GM04504 (cell line): ENCODE measurements around the gene NT5M.

ENCODE experiments used
- DNase-seq: peaks from one replicate; pipeline ENCODE4 v3.0.0-alpha.2; 2012; ENCODE audit warnings: low read depth

Gene NT5M

DNA sequence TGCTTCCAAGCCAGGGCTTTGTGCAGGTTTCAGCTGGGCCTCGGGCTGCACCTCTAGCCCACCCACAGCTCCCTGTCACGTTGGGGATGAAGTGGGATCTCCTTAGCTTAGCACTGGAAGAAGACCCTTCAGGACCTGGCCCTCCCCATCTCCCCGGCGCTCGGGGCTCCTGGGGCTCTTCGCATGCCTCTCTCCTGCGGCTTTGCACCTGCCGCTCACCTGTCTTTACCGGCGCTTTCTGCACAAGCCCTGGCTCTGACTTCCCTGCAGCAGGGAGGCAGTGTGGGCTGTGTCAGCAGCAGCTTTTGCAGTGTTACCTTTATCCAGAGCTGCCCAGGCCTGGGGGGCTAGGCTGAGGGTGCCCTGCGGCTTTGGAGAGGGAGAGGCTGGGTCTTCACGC lies 52.3 kb downstream of the NT5M start:
- DNase-seq = no peak

DNA sequence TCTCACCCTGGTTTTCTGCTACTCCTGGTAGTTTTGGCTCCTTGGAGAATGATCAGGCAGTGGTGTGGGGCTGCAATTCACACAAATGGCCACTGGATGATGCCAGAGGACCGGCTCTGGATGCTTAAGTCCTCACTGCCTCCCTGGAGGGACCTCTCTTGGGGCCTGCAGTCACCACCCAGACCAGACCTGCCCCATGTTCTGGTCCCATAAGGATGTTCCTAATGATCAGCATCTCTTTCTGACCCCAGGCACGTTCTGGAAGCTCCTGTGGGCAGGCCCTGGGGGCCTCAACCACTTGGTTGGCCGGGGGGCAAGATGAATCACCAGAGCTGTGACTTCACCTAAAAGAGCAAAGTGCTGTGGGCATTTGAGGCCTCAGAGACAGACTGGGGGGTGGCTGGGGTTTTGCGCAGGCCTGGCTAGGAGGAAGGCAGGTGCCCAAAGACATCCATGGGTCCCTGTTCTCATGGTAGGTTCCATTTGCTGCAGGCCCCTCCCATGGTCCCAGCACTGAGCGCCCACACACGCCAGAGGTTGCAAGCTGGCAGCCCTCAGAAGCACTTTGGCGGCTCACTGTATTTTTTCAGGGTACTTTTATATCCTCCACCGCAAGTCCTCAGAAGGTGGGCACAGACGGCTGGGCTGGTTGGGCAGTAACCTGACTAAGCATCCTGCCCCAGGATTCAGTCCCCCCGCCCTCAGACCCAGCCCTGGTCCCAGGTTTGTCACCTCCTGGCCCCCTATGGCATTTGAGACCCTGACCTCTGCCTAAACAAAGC lies 53.2 kb downstream of the NT5M start:
- DNase-seq = peak; percentile 65

- no peak for DNase-seq
These were observed 53.7 kb downstream of the NT5M start for GRCh38 chr17:17356931-17357270.

DNA sequence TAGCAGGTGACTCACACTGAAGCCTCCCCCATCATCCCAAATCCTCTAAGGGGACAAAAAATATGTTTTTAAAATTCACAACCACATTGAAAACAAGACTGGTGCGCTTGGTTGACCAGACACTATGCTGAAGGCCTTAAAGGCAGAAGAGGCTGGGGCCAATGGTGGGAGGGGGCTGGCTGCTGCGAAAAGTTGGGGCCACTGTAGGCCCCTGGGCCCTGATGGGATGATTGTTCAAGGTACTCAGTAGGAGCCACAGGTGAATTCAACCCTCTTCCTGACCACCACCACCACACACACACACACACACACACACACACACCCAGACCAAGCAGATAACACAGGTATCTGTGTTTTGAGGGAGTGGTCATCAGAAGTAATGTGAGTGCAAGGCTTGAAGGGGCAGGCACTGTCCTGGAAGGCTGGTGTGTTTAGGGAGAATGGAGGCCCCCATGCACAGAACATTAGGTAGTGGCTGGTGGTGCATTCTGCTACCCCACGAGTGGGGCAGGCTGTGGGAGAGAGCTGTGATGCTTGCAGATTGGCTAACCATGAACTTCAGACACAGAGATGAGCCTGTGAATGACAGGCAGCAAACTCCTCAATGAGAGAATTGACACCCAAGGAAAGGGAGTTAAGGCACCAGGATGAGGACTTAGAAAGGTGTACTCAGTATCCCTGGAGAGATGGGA lies 55.0 kb downstream of the NT5M start:
- no peak for DNase-seq

- no peak for DNase-seq
These were observed 55.7 kb downstream of the NT5M start for GRCh38 chr17:17358866-17359265.

DNA sequence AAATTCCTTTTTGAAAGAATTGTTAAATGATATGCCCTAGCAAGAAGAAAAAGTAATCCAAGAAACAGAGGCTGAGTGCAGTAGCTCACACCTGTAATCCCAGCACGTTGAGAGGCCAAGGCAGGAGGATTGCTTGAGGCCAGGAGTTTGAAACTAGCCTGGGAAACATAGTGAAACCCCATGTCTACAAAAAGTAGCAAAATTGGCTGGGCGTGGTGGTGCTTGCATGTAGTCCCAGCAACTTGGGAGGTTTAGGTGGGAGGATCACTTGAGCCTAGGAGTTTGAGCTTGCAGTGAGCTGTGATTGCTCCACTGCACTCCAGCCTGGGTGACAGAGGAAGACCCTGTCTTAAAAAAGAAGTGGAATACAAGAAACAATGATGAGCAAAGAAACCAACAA lies 56.1 kb downstream of the NT5M start:
- DNase-seq = no peak

DNA sequence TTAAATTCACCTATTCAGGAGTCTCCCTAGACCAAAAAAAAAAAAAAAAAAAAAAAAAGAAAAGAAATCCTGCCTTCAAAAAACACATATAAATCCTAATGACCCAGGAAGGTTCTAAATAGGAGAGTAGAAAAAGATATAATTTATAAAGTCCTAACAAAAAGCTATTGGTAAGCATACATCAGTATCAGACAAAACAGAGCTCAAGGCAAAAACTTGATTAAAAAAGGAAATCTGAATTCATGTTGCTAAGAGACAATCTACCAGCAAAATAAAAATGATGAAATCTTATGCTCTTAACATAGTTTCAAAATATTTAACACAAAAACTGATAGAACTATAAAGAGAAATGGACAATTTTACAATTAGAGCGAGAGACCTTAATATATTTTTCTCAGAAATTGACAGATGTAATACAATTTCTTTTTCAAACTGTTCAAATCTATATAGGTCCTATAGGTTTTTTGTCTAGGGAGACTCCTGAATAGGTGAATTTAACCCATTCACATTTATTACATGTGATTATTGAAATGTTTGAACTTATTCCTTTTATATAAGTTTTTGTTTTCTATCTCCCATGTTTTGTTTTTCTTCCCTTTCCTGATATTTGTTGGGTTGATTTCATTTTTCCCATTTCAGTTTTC lies 57.0 kb downstream of the NT5M start:
- no peak for DNase-seq

GRCh38 chr17:17361543-17361866 lies 58.3 kb downstream of the NT5M start:
- DNase-seq = no peak

DNA sequence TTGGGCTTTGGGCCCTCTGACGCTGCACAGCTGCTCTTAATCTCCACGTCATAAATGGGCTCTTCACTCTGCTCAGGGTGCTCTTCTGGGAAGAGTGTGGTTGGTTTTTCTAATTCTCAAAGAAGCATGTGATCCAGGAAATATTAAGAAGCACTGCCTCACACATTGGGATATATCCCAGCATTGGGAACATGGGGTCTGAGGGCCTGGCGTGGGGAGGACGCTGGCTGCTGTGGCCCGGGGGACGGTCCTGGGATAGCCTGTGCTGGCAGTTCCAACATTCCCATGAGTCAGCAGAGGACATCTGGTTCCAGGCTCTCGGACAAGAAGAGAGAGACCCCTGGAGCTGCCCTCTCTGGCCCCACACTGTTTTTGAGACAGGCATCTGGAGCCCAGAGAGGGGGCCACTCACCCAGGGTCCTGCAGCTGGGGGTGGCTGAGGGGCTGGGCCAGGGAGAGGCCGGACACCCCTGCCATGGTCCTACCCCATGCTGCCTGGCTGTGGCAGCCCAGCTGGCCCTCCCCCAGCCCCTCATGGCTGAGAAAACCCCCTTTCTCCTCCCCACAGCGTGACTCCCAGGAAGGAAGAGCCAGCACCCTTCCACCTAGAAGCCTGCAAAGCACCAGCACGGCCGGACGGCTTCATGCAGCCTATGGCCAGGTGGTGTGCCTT lies 58.8 kb downstream of the NT5M start:
- no peak for DNase-seq

DNA sequence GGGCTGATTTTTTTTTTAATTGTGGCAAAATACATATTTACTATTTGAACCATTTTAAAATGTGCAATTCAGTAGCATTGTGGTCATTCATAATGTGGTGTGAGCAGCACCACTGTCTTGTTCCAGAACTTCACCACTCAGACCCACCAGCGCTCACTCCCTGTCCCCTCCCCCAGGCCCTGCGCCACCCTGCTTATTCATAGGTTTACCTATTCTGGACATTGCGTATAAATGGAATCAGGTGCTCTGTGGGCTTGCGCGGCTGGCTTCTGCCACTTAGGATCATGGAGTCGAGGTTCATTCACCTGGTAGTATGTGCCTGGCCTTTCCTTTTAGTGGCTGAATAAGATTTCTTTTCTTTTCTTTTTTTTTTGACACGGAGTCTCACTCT lies 59.4 kb downstream of the NT5M start:
- no peak for DNase-seq

GRCh38 chr17:17363638-17364337 lies 60.6 kb downstream of the NT5M start:
- no peak for DNase-seq

GRCh38 chr17:17364338-17364667 lies 61.1 kb downstream of the NT5M start:
- no peak for DNase-seq

DNA sequence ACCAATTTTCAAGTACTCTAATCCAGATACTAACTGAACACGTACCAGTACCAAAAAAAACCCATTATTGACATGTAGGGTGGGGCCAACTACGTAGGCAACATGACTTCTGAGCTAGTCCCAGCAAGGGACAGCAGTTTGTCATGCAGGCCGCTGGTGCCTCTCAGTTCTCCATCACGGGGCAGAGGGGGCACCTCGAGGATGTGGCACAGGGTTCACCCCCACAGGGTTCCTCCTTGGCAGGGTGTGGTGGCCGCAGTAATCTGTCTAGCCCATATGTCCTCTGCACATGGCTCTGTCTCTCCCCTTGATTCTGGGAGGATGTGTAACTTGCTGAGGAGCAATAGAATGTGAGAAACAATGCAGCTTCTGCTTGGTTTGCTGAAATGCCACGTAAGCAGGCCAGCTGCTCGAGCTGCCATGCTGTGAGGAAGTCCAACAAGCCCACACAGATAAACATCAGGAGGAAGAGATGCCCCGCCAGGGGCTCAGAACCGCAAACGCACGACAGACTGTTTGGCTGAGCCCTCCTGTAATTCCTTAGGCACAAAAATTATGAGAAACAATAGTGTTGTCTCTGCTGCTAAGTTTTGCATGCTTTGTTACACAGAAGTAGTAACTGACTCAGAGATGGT lies 62.4 kb downstream of the NT5M start:
- DNase-seq = no peak

- no peak for DNase-seq
These were observed 63.1 kb downstream of the NT5M start for GRCh38 chr17:17366235-17366634.

DNA sequence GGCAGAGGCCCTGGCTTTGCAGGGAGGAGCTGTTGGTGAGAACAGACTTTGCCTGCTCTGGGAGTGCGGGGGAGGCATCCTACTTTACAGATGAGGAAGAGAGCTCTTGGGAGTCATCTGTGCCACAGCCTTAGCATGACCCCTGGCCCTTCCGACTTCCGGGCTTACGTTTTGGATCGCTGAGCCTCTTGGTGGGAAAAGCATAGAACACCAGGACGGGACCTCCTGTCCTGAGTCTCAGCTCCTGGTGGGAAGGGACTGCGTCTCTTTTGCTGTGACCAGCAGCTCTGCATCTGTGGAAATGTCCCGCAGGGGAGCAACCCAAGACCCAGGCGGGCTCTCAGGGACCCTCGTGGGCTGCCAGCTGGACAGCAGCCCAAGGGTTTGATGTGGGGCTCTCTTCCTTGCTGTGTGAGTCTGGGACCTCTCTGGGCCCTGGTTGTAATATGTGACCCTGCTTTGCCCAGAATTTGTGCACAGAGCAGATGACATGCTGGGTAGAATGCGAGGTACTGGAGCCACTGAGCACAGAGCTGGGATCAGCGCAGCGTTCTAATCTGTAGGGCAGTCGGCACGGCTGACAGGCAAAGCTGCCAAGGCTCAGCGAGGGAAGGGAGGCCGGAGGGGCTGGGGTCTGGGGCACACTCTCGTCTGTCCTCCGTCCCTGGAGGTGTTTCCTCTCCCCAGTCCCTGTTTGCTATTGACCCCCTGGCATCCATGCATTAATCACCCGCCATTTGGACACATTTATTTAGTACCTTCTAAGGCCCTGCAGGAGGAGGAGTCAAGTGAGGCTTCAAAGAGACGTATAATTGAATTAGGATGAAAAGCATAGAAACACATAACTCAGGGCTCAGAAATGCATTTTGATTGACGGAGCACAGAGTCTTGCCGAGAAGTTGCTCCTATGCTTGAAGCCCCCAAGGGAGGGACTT lies 64.0 kb downstream of the NT5M start:
- DNase-seq = no peak

- no peak for DNase-seq
These were observed 64.8 kb downstream of the NT5M start for GRCh38 chr17:17367931-17368330.

- DNase-seq = no peak
These were observed 67.5 kb downstream of the NT5M start for GRCh38 chr17:17370711-17371110.

DNA sequence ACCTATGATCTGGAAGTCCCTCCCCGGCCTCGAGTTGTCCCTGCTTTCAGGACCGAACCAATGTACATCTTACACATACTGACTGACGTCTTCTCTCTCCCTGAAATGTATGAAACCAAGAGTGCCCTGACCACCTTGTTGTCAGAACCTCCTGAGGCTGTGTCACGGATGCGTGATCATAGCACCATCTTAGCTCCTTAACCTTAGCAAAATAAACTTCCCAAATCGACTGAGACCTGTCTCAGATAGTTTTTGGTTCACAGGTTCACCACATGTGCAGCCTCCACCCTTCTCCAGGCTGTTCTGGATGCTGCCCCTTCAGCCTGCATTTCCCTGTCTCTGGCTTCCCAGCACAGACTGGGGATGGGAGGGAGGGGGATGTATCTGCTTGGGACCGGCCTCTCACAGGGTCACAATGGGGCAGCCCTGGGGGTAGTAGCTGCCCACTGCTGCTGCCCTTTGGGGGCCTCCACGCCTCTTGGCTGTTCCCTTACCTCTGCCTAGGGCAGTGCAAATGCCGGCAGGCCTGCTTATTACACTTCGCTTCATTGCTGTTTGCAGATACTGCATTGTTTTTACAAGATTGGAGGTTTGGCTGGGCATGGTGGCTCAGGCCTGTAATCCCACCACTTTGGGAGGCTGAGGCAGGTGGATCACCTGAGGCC lies 69.8 kb downstream of the NT5M start:
- no peak for DNase-seq

GRCh38 chr17:17375841-17376240 lies 72.7 kb downstream of the NT5M start:
- no peak for DNase-seq

DNA sequence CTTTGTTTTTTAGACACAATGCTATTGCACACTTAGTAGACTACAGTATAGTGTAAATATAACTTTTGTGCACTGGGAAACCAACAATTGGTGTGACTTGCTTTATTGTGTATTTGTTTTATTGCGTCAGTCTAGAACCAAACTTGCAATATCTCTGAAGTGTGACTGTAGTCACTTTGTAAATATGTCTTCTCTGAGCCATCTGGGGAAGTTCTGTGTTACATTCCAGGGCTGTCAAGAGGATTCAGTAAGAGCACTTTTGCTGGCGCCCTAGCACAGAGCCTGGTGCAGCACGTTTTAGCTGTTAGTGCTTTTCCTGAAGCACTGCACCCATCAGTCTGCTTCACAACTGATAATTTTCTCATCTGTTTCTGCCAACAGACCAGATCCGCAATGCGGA lies 73.2 kb downstream of the NT5M start:
- DNase-seq = peak; percentile 62
